HCT116 (cell line): Measurements from ENCODE around the gene MAP2K1. TPM values are rescaled to one million over a fixed set of nuclear protein-coding genes. Genes with fewer than 3 reads are reported as not detected.
"Not testable (repeated sequence)": the region's sequence is repeated elsewhere in the genome, so short reads cannot be mapped to it uniquely, and the experiment has no call there.

Source experiments
- ATAC-seq: fragments of 200-7000 bp; cut with Tn5 transposase; 2 replicates; pipeline ENCODE4 v1.9.1; 2020; ENCODE audit warnings: mild to moderate bottlenecking, moderate library complexity
- BruUV-seq: library from RNA; stranded (reverse); fragments of 400-500 nt; replicated peaks from 2 replicates; lab custom pipeline; 2021; lab: Mats Ljungman, UMichigan
- CTCF ChIA-PET: fragments of 300-600 bp; sonication (Branson Sonifier 250); formaldehyde crosslinking; loops from one replicate; lab custom pipeline; 2021; ENCODE audit warnings: antibody characterized with exemption; lab: Charles Lee
- POLR2A ChIA-PET: fragments of 300-600, 350-600 bp; sonication (Branson Sonifier 250); formaldehyde crosslinking; loops from one replicate; lab custom pipeline; 2021; ENCODE audit warnings: antibody characterized with exemption; lab: Charles Lee
- RAD21 ChIA-PET, 2 experiments: fragments of 300-600 bp; sonication (Branson Sonifier 250); formaldehyde crosslinking; loops; one replicate each; lab custom pipeline; 2023; ENCODE audit warnings: low total read pairs in 2 of 2; ENCODE audit not compliant: uncharacterized antibody in 2 of 2, unreplicated experiment in 2 of 2, low non-redundant PET in 1 of 2; lab: Charles Lee
- DNase-seq: peaks from one replicate; pipeline ENCODE4 v3.0.0-alpha.2; 2010; ENCODE audit warnings: low read depth, low spot score
- H2AFZ ChIP-seq: fragments of 200-600 bp; shearing (Covaris generic), sonication (generic); 2 replicates; pipeline ENCODE4 v1.6.1; 2017; ENCODE audit warnings: low read depth, mixed run types, mixed read lengths, antibody characterized with exemption, low read length; ENCODE audit not compliant: poor library complexity, severe bottlenecking
- H3K27ac ChIP-seq: 2 replicates; pipeline ENCODE4 v1.5.1; 2012; ENCODE audit warnings: low read depth, low read length
- H3K27me3 ChIP-seq: fragments of 200-600 bp; sonication (generic); 2 replicates; pipeline ENCODE4 v1.6.1; 2016; ENCODE audit warnings: mixed run types, low read length, mixed read lengths; ENCODE audit not compliant: insufficient read depth
- H3K36me3 ChIP-seq, 2 experiments: fragments of 200-500 bp in 1 of 2; fragments of 200-600 bp in 1 of 2; sonication (Bioruptor generic) in 1 of 2; sonication (generic) in 1 of 2; 2 replicates each; pipeline versions ENCODE4 v1.5.1 to v1.6.1; 2014 to 2016; ENCODE audit warnings: low read length in 2 of 2, inconsistent platforms in 1 of 2, mixed read lengths in 1 of 2, mixed run types in 1 of 2; ENCODE audit not compliant: insufficient read depth in 2 of 2, control insufficient read depth in 1 of 2
- H3K4me1 ChIP-seq, 2 experiments: fragments of 200-600 bp in 1 of 2; sonication (generic) in 1 of 2; 2 replicates each; pipeline versions ENCODE4 v1.5.1 to v1.6.1; 2012 to 2017; ENCODE audit warnings: low read length in 2 of 2, inconsistent platforms in 1 of 2, mild to moderate bottlenecking in 1 of 2, mixed read lengths in 1 of 2, mixed run types in 1 of 2, moderate library complexity in 1 of 2; ENCODE audit not compliant: insufficient read depth in 2 of 2, control insufficient read depth in 1 of 2
- H3K4me2 ChIP-seq: fragments of 200-600 bp; sonication (generic); 2 replicates; pipeline ENCODE4 v1.6.1; 2017; ENCODE audit warnings: mixed run types, low read length, mixed read lengths
- H3K4me3 ChIP-seq, 2 experiments: fragments of 200-600 bp in 1 of 2; sonication (generic) in 1 of 2; replicated peaks in 1 of 2; 2 replicates each; pipeline ENCODE4 v1.5.1; 2011 to 2016; ENCODE audit warnings: low read length in 2 of 2, control low read depth in 1 of 2, low read depth in 1 of 2, mild to moderate bottlenecking in 1 of 2, mixed read lengths in 1 of 2, mixed run types in 1 of 2
- H3K79me2 ChIP-seq: fragments of 200-600 bp; sonication (generic); 2 replicates; pipeline ENCODE4 v1.6.1; 2017; ENCODE audit warnings: mild to moderate bottlenecking, mixed run types, low read length, moderate library complexity, mixed read lengths; ENCODE audit not compliant: insufficient read depth
- H3K9ac ChIP-seq: fragments of 200-600 bp; sonication (generic); 2 replicates; pipeline ENCODE4 v1.6.1; 2016; ENCODE audit warnings: low read length, mixed read lengths
- H3K9me2 ChIP-seq: fragments of 200-600 bp; sonication (generic), shearing (Covaris generic); 2 replicates; pipeline ENCODE4 v1.6.1; 2017; ENCODE audit warnings: mixed run types, mild to moderate bottlenecking, moderate library complexity; ENCODE audit not compliant: insufficient read depth
- H3K9me3 ChIP-seq, 2 experiments: fragments of 200-500 bp in 1 of 2; fragments of 200-600 bp in 1 of 2; sonication (Bioruptor generic) in 1 of 2; sonication (generic) in 1 of 2; 2 replicates each; pipeline ENCODE4 v1.6.1; 2014 to 2017; ENCODE audit warnings: low read length in 2 of 2, mixed read lengths in 2 of 2, inconsistent platforms in 1 of 2, low read depth in 1 of 2, mild to moderate bottlenecking in 1 of 2, mixed run types in 1 of 2, moderate library complexity in 1 of 2; ENCODE audit not compliant: control insufficient read depth in 1 of 2, insufficient read depth in 1 of 2
- H4K20me1 ChIP-seq: fragments of 200-600 bp; sonication (generic), shearing (Covaris generic); 2 replicates; pipeline ENCODE4 v1.6.1; 2017; ENCODE audit warnings: mixed run types, mild to moderate bottlenecking, moderate library complexity; ENCODE audit not compliant: insufficient read depth
- CBX3 ChIP-seq: IDR thresholded peaks from 2 replicates; pipeline ENCODE4 v1.6.1; 2012; ENCODE audit warnings: low read depth
- CEBPB ChIP-seq: IDR thresholded peaks from 2 replicates; pipeline ENCODE4 v1.6.1; 2012; ENCODE audit warnings: low read depth
- POLR2A ChIP-seq: IDR thresholded peaks from 2 replicates; pipeline ENCODE4 v1.7.0; 2011; ENCODE audit warnings: borderline replicate concordance; ENCODE audit not compliant: insufficient read depth, insufficient read length; ENCODE audit errors: extremely low read depth
- POLR2AphosphoS5 ChIP-seq: IDR thresholded peaks from 2 replicates; pipeline ENCODE4 v1.6.1; 2011; ENCODE audit warnings: mild to moderate bottlenecking, low read depth, low read length, moderate library complexity
- SP1 ChIP-seq: IDR thresholded peaks from 2 replicates; pipeline ENCODE4 v1.6.1; 2012; ENCODE audit warnings: low read depth
- intact Hi-C: fragments of 100-400 bp; cut with micrococcal nuclease; formaldehyde crosslinking; loops from 2 replicates; pipeline ENCODE4 v1.10.0; 2022
- total RNA-seq: library from RNA; stranded (reverse); gene quantifications from one replicate; pipeline ENCODE4 v1.2.1, GENCODE V29; 2021; ENCODE audit not compliant: unreplicated experiment

The MAP2K1 gene
- total RNA-seq, 1 experiment from 2014 or later: 52.3 TPM

DNA sequence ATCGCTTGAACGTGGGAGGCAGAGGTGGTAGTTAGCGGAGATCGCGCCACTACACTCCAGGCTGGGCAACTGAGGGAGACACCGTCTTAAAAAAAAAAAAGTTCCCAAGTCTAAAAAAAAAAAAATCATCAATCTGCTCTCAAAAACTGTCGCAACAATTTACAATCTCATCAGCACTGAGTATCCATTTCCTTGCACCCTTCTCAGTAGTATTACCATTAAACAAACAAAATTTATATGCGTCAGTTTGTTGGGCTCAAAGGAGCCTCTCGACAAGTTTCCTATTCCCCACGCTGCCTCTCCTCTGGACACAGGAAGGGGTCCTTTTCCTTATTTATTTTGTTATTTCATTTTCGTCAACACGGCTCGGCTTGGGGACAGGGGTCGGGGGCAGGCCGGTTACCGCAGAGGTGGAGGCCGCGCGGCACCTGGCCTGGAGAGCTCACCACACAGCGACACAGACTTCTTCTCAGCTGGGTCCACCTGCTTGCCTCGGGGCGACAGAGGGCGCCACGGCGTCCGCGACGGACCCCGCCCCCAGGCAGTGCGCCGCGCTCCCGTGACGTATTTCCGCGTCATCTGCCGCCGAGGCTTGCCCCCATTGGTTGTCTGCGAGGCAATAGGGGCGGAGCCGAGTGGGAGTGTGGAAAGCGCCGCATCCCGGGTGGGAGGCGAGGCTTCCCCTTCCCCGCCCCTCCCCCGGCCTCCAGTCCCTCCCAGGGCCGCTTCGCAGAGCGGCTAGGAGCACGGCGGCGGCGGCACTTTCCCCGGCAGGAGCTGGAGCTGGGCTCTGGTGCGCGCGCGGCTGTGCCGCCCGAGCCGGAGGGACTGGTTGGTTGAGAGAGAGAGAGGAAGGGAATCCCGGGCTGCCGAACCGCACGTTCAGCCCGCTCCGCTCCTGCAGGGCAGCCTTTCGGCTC, at the start of gene MAP2K1 (continued):
- TF ChIP-seq SP1 (peak; percentile 94), CEBPB (no peak), CBX3 (peak; percentile 94), POLR2A (peak; percentile 52)

DNA sequence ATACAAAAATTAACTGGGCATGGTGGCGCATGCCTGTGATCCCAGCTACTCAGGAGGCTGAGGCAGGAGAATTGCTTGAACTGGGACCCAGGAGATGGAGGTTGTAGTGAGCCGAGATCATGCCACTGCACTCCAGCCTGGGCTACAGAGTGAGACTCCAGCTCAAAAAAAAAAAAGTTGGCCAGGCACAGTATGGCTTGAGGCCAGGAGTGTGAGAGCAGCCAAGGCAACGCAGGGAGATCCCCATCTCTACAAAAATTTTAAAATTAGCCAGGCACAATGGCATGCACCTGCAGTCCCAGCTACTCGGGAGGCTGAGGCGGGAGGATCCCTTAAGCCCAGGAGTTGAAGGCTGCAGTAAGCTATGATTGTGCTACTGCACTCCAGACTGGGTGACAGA, 38.2 kb upstream of the MAP2K1 start:
- BruUV-seq, H3K4me1 ChIP-seq, RAD21 ChIA-PET, H3K9me2 ChIP-seq, H3K9ac ChIP-seq, intact Hi-C loops, H3K4me2 ChIP-seq, H3K27ac ChIP-seq, ATAC-seq, H4K20me1 ChIP-seq, H3K27me3 ChIP-seq, DNase-seq, CTCF ChIA-PET, POLR2A ChIA-PET, H3K4me3 ChIP-seq, H3K9me3 ChIP-seq, H2AFZ ChIP-seq: not testable (repeated sequence)
- Histone ChIP-seq H3K36me3 (peaks cover 23 to 25% of the 10 kb centered on the region in 2 experiments), H3K79me2 (peaks cover 12% of the 10 kb centered on the region)

DNA sequence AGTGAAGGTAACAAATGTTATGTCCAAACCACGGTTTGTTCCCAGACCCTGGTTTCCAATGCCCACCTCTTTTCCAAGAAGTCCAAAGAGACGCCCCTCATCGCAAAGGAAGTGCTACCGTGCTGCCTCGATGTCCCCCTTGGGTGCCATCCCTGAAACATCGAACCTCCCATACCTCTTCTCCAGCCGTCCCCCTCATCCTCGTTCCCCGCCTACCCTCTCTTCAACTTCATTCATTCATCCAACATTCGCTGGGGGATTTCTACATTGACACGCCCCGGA, 30.7 kb upstream of the MAP2K1 start:
- ATAC-seq (no peak), DNase-seq (no peak)
- Histone ChIP-seq H3K4me1 (peaks cover 17 to 29% of the 10 kb centered on the region in 2 experiments), H3K79me2 (peaks cover 40% of the 10 kb centered on the region), H3K36me3 (peaks cover 4 to 5% of the 10 kb centered on the region in 2 experiments; a peak in 3 of 4 replicates), H3K9me2 (no peaks in the 10 kb centered on the region), H2AFZ (no peak overlapping the region), H3K4me2 (peak overlapping the region; percentile 91), H4K20me1 (no peaks in the 10 kb centered on the region), H3K27ac (peak overlapping the region; percentile 77), H3K4me3 (peak overlapping the region; percentile 83 to 87), H3K9ac (peak overlapping the region; percentile 90), H3K9me3 (no peaks in the 10 kb centered on the region), H3K27me3 (no peaks in the 10 kb centered on the region)
- ChIA-PET RAD21 (no interaction called here), CTCF (no interaction called here), POLR2A (interaction anchor here (0.9 kb wide), 1 partner anchor 31 kb away, joined by 3 read pairs; the partner anchor contains the start of gene MAP2K1)
- TSS peak; percentile 83 for BruUV-seq
- TF ChIP-seq POLR2AphosphoS5: no peak
- intact Hi-C loops: loop anchor here (5.0 kb wide), 1 partner anchor 141 kb away; the partner anchor contains the start of gene SNAPC5
